Left renal cortex interstitium (tissue), 4 donors: ENCODE data around the gene SLC35A3. TPM values are rescaled to one million over a fixed set of nuclear protein-coding genes. Genes with fewer than 3 reads are reported as not detected.

Experiments
- DNase-seq, 4 donors: peaks; one replicate each; pipeline ENCODE4 v3.0.0-alpha.2; 2013; ENCODE audit warnings: low read depth in 4 of 4, low spot score in 2 of 4, missing footprints in 1 of 4
- polyA plus RNA-seq, 4 donors: library from polyadenylated mRNA; unstranded; fragments of 120-200 nt; gene quantifications; one replicate each; pipeline ENCODE4 v1.2.1, GENCODE V29; 2013; ENCODE audit not compliant: insufficient read length in 4 of 4

SLC35A3 gene
- polyA plus RNA-seq, 4 donors = 25.2 to 42.1 (median 28.8) TPM

GRCh38 chr1:100074604-100075395, 105.0 kb downstream of the SLC35A3 start:
- no peak for DNase-seq

DNA sequence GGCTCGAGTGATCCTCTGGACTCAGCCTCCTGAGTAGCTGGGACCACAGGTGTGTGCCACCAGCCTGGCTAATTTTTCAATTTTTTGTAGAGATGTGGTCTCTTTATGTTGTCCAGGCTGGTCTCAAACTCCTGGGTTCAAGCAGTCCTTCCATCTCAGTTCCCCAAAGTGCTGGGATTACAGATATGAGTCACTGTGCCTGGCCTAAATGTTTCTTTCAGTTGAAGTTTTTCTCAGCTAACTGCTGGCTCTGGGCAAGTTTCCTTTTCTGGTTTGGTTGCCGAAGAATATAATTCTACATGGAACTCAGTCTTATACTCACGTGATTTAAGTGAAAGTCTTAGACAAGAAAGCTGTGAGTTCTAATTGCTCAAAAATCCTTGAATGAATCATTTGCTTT, 106.0 kb downstream of the SLC35A3 start:
- no peak for DNase-seq

DNA sequence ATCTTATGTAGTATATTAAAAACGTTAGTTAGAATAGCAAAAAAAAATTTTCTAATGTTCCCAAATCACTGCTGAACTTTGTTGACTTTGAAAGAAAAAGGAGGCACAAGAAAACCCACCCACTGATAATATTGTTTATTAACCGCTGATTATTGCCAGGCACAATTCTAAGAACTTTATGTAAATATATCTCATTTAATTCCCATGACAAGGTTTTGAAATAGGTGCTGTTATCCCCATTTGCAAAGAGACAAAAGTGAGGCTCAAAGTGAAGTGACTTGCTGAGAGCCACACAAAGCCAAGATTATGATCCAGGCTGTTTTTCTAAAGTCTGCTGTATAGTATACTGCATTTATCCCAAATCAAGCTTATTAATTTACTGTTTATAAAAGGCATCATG, 106.5 kb downstream of the SLC35A3 start:
- DNase-seq = no peak

GRCh38 chr1:100076744-100077143, 106.9 kb downstream of the SLC35A3 start:
- no peak for DNase-seq

DNA sequence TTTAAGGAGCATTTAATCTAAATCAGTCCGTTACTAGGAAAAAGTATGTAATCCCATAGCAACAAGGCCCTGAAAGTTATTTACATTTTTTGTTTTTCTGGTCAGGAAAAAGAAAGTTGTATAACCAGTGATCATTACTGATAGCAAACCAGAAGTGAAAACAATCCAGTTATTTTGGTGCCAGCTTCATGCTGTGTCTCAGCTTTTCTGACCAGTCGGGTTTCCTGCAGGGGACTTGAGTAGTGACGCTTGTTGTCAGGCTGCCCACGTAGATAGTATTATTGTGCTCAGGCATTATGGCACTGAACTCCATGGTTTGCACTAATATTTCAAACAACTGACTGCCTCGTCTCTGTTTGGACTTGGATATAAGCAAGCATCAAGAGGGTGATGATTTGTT, 107.7 kb downstream of the SLC35A3 start:
- no peak for DNase-seq

- no peak for DNase-seq
Measured at GRCh38 chr1:100080331-100080730, 110.5 kb downstream of the SLC35A3 start.

Other genes starting within 250 kb of the SLC35A3 start
- gene FRRS1, start 203.4 kb upstream of the SLC35A3 start, polyA plus RNA-seq = 10 to 100 TPM in 2 of 4 donors, 1 to 10 TPM in 2; 8.9 to 10.9 (median 9.8) TPM
- gene AGL, start 119.6 kb upstream of the SLC35A3 start, polyA plus RNA-seq = 10 to 100 TPM; 26.9 to 32.4 (median 29.3) TPM
- gene SASS6, start 162.9 kb downstream of the SLC35A3 start, polyA plus RNA-seq = 10 to 100 TPM in 1 of 4 donors, 1 to 10 TPM in 3; 8.1 to 10.5 (median 8.2) TPM
- 10 to 100 TPM; 26.1 to 45.9 (median 31.7) TPM for gene TRMT13, start 163.2 kb downstream of the SLC35A3 start, polyA plus RNA-seq
- gene LRRC39, start 208.3 kb downstream of the SLC35A3 start, polyA plus RNA-seq = 1 to 10 TPM; 1.4 to 4.1 (median 2.5) TPM